ENCODE data around the gene BCL10.
A peak's percentile ranks its signal among the peaks of the same experiment; 100 is the strongest.

The BCL10 gene

DNA sequence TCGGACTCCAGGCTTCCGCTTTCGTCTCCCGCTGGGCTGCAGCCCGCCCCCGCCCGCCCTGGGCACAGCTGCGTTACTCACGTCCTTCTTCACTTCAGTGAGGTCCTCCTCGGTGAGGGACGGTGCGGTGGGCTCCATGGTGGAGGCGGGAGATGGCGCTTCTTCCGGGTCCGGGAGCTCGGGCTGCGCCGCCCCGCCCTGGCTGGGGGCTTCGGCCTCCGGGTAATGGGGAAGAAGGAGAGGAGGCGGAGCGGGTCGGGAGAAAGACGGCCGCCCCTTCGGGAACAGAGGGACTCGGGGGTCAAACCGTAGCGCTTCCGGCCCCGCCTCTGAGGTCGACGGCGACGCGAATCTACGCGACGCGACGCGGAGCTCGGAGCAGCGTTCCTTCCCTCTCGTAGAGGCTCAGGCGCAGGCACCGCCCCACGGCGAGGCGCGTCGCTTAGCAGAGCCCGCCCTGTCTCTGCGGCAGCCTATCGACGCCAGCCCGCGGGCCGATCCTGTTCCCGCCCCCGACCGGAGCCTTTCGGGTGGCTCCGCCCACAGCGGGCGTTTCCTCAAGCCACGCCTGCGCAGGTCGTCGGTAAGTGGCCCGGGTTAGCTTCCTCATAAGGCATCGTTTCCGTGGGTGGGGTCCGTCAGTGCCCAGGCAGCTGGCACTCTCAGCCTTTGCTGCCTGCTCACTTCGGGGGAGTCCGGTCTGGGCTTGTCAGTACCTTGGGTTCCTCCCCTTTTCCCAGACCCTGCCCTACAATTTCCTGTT, at the start of gene BCL10:
Gene BCL10 (minus strand): TSS at position 418 of the 763 bp plus-strand sequence. CDS start 280 bp downstream, at position 138.
- DNase-seq: peak; percentile 99

DNA sequence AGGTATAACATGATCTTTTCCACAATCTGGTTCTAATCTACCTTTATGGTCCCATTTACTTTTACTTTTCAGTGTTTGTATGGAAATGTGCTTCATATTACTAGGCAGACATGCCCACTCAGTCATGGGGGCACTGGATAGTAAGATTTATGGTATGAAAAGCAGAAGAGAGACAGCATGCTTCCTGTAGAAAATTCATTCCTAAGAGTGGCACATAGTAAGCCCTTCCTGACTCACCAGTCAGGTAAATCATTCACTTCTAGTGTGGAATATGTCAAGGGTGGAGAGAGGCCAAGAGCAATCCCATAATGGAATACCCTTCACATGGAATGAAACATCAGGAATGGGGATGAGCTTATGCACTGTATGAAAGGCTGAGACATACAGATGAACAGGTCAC, 49.5 kb upstream of the BCL10 start:
- no peak for DNase-seq

DNA sequence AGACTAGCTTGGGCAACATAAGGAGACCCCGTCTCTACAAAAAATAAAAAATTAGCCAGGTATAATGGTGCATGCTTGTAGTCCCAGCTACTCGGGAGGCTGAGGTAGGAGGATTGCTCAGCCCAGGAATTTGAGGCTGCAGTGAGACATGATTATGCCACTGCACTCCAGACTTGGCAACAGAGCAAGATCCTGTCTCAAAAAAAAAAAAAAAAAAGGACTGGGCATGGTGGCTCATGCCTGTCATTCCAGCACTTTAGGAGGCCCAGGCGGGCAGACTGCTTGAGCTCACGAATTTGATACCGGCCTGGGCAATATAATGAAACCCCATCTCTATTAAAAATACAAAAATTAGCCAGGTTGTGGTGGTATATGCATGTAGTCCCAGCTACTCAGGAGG, 47.3 kb upstream of the BCL10 start:
- no peak for DNase-seq

DNA sequence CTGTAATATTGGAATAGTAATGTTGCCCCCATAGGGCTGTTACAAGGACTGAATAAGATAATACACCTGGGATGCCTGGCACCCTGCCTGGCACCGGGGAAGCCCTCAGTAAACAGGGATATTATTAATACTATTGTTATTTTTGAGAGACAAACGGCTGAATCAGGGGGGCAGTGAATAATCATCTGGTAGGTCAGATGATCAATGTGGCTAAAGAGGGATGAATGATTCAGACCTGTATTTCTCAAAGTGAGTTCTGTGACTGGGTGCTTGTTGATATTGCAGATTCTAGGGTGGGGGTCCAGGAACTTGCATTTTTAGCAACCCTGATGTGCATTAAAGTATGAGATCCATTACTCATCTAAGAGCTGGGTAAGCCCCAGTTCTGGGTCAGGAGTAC, 46.2 kb upstream of the BCL10 start:
- DNase-seq: no peak

DNA sequence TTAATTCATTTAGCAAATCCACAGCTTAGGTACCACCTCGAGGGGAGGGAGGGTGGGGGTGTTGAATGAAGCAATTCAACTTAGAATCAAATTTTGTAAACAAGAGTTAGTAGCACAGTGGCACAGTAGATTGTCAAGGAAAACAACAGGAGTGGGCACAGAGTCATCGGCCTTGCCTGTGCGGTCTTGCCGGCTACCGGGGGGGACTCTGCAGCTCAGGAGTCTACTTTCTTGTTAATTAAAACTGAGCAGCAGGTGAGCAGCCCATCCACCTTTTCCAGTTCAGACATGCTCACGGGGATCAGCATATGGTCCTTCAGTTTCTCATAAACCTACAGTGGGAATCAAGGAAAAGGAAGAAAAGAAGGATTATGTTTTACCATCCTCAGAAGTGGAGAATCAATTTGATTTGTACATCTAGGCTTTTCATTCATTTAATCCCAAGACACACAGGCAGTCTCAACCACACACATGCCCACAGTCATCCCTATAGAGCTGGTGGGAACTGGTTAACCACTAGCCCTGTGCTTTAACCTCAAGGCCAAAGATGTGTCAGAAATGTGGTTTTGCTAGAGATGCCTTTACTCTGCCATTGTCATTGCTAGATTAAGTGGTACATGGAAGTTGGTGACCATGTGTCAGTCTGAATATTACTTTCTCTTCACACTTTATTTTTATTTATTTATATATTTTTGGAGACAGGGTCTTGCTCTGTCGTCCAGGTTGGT, 45.0 kb upstream of the BCL10 start:
- no peak for DNase-seq

DNA sequence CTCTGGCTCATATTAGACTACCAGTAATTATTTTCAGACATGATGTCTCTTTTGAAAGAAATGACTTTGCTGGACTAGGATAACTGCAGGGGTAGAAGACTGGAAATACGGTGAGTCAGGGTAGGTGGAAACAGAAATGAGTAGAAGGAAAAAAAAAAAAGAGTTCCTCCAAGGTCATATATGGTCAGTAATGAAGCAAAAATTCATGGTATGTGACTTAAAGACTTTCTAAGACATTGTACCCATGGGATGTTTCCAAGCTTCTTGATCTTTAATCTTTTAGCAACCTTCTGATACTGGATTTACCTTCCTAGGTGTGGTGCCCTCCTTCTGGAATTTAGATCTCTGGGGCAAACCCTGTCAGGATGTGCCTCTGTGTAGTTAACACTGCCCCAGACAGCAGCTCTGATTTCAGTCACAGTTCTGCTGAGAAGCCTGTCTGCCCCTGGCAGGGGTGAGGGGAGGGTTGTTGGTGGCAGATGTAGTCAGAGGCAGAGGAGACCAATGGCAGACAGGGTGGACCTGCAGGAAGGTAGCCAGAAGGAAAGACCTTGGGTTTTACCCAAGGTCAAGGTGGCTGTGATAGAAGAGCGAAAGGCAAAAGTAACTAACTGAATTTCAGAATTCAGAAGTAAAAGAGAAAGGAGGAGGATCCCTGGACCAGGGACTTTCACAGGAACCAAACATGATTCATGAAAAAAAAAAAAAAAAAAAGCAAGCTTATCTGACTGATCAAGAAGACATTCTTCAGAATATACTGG, 44.1 kb upstream of the BCL10 start:
- no peak for DNase-seq

DNA sequence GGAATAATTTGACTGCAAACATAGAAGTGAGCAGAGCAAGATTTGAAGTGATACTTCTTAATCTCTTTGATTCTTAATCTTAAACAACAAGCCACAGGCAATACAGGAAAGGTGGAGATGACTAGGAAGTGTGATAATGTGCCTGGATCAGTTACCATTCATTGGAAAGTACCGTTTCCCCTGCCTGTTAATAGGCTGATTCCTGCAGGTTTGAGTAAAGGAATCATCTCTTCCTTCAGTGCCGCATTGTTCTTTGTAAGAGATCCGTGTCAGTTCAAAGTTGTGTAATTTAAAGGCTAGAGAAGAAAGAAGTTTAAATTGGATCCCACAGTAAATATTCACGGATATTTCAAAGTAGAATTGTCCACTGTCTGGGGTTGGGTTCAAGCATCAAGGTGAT, 43.5 kb upstream of the BCL10 start:
- no peak for DNase-seq

DNA sequence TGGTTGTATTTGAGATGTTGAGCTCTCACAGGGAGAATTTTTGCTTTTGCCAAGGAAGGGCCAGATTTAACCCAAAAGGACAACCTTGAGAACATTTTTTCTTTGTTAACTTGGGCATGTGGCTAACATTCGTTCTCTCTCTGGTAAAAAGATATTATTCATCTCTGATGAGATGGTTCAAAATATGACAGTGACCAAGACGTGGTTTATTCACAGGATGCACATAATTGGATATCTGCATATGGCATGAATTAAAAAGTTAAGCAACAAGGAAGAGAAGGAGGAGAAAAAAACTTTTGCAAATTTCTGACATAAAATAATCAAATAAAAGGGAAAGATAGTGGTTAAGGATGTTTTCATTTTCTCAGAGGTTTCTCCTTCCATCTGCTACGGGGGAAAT, 43.1 kb upstream of the BCL10 start:
- DNase-seq: no peak

DNA sequence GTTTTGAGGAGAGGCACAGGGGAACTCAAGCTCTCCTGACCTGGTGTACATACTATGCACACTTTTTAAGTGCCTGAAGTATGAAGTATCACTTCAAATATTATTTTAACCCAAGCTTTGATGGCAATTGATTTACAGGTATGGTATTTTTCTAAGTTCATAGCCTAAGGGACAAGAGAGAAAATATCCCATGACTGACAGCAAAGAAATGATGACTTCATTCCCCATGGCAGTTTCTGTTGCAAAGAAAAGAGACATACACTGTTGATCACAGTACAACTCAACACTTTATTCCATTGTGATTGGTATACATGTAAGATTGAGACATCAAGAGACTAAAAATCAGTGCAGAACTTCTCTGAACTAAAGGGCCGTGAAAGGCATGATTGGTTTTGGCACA, 41.8 kb upstream of the BCL10 start:
- DNase-seq: no peak

DNA sequence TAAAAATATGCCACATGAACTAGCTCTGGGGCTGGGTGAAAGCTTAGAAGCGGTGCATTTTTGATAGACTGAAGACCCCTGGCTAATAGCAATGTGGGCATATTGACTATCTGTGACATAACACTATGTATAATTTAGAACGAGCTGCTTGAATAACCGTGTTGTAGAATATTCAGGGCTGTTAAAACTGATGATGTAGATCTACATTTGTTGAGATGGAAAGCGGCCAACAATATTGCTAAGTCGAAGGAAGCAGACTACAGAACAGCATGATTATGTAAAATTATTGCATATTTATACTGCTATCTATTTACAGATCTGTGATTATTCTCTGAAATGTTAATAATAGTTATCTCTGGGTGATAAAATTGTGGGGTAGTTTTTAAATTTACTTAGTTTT, 41.1 kb upstream of the BCL10 start:
- DNase-seq: no peak

DNA sequence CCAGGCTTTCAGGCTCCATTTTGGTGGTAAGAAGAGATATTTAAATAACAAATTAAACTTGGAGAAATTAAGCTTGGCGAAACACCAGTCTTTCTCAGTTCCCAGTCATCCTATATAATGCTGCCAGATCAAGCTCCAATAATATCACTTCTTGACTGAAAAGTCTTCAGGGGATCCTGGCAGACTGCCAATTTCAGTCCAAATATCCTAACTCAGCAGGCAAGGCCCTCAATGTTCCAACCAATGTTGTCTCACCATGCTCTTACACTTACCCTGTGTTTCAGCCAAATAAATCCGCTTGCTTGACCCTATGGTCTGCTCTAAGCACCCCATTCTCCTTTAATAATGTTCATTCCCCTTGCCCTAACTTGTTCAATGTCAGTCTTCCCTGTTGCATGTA, 39.9 kb upstream of the BCL10 start:
- no peak for DNase-seq

DNA sequence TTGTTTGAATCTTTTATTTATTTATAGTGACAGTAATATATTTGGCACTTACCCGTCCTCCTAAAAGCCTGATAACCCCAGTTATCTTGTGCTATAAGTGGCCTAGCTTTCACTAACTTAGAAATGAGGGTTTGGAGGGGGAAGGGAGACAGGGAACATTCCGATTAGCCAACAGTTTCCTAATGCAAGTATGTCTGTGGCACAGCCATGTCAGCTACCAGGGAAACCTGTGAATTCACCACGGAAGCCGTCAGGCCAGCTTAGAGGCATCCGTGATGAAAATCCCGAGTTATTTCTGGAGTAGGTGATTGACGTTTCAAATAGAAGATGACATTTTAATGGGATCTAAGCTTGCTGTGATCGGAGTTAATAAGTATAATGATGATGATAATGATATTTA, 39.4 kb upstream of the BCL10 start:
- no peak for DNase-seq

DNA sequence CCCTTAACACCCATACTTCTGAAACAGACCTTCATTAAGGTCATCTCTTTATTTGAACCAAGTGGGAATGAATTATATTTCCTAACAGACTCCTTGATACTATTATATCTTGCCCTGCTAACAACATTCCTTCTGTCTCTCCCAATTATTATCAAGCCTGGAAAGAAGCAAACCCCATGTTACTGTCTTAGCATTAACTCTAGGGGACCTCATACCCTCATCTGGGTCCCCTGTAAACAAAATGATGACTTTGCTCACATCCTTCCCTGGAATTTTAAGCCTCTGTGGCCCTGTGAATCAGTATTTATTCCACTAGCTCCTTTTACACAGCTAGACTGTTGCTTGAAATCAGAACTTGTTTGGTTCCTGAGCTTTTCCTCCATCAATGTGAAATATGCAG, 38.3 kb upstream of the BCL10 start:
- no peak for DNase-seq

DNA sequence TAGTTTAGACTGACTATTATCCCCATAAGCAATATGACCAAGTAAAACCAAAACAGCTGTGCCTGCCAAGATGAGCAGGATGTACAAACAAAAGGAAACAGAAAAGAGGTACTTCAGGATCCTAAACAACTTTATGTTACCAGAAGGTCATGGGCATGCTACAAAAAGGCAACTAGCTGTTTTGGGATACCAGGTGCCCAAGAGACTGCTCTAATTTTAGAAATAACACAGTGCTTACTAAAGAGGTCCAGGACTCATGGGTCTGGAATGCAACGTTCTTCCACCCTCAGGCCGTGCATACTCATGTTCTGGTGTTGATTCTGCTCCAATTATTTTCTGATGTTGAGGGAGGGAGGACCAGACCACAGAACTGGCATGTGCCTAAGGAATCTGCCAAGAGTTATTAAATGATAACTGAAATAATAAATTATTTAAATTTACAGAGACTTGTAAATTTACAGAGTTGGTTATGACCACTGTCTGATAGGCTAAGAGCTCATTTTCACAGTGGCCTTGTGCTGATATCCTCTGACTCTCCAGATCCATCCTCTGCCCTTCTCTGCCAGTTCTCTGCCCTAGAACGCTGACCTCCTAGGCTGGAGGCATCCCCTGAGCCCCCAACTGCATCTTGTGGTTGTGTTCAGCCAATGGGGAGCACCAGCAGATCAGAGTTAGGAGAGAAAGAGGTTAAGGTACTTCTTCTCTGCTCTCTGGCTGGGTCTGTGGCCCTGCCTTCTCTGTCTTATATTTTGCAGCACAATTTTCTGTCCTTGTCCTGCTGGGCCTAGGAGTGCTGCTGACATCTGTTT, 37.7 kb upstream of the BCL10 start:
- DNase-seq: no peak

DNA sequence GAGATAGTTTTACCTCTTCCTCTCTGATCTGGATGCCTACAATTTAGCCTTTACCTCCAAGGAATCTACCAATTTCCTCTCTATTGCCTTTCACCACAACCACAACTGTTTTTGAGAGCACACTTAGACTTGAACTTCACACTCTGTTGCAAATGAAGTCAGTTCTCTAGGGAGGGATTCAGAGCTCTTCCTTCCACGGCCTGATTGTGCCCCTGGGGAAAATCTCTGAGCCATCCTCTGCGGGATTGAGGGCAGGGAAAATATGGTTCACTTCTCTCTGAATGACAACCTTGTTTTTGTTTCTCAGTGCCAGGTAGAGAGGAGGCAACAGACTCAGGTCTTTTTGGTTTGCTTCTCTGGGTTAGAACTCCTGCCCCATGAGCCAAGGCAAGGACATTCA, 35.4 kb upstream of the BCL10 start:
- DNase-seq: no peak

DNA sequence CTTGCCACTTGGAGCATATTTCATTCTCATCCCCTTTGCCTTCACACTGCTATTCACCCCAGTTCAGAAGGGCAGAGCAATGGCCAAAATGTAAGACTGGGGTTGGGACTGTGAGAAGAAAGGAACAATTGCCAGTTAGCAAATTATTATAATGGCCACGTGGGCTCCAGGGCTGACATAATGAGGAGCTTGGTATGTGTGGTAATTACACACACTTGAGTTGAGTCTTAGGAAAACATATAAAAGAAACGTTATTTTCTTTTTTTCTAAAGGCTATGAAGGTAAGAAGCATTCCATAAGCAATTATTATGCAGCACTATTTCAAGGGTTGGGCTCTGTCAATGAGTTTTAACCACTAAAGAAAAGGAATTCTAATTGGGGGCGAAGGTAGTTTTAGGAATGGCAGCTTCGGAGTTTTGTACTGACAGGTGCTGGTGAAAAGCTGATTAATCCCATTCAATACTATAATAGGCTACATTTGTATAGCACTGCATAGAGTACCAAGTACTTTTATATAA, 32.5 kb upstream of the BCL10 start:
- DNase-seq: no peak

DNA sequence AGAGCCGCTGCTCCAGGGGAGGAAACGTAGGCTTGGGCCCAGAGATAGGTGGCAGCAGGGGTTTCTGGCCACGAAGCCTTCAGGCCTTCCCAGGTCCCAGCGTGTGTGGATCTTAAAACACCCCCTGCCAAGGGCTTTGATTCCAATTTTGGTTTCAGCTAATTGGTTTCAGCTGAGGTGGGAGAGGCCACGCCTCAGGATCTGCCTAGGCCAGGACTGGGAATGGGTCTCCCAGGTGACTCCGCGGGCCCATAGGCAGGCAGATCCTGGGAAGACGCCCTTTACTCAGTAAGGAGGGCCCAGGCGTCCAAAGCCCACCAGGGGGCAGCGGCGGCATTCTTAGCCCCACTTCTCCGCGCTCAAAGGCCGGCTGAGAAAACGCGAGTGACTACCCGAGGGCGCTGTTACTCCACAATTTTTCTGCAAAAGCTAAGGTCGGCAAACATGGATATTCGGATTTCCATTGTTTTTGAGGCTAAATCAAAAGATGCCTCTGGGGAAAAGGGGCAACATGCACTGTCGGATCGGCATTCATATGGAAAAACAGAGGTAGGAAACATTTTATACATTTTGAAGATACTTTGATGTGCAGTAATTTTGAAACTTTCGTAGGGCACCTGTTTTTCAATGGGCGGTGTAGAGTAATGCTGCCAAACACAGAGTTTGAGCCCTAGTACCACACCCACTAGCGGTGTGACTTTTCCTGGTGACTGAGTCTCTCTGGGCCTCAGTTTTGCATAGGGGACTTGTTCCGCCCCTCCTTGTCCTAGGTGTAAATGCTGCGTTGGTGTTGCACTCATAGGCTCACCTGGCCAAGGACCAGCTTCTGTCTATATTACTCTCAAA, 31.8 kb upstream of the BCL10 start:
- DNase-seq: peak; percentile 43

DNA sequence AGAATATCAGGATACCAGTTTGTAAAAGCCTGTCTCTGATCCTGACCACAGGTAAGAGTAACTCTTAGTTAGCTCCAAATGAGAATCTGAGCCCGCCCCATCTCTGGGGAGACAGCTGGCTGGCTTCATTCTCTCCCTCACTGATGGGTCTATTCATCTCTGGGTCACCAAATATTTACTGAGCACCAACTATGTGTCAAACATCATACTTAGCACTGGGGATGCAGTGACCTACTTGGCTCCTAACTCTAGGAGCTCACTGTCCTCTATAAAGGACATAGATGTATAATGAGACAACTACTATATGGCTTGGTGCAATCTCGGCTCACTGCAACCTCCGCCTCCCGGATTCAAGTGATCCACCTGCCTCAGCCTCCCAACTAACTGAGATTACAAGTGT, 29.8 kb upstream of the BCL10 start:
- DNase-seq: no peak

DNA sequence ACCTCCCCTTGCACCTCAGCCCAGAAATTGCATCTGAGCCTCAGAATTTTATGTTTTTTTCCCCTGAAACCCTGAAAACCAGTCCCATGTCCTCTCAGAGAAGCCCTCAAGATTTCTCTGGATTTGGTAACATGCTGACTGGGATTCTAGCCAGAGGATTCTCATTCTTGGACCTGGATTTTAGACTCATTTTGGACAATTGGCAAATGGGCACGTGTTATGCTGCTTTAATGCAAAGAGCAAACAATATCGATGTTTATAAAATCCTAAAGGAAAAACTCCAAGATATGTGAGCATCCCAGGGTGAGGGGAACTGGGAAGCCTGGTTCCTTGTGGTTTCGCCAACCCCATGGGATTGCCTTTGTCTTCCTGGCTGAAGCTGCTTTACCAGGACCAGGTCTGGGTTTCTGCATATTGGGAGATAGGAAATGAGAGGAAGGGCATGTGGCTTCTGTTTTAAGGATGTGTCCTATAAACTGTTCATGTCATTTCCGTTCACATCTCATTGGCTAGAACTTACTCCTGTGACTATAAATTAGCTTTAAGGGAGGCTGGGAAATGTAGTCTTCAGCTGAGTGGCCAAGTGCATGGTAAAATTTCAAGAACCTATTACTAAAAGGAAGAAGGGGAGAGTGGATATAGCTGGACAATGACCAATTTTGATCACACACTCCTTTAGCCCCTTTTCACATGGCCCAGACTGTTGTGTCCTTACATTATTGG, 27.2 kb upstream of the BCL10 start:
- DNase-seq: no peak

DNA sequence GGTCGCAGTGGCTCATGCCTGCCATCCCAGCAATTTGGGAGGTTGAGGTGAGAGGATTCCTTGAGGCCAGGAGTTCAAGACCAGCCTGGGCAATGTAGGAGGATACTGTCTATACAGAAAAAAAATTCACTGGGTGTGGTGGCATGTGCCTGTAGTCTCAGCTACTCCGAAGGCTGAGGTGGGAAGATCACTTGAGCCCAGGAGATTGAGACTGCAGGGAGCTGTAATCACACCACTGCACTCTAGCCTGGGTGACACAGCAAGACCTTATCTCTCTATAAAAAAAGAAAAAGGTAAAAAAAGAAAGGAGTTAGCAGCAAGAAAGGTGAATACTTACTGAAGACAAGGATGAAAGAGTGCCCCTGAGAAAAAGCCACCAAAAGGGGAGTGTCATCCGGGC, 23.7 kb upstream of the BCL10 start:
- DNase-seq: no peak

All from NCI-H2227 treated with DMSO at 0.1 percent for 48 hours (cell line).